ENCODE measurements around the gene TMEM178A. TPM values are rescaled to one million over a fixed set of nuclear protein-coding genes. Genes with fewer than 3 reads are reported as not detected.

Gene TMEM178A
- total and polyA plus RNA-seq, 7 experiments from 2014 or later = 0.32 to 0.54 (median 0.43) TPM; not detected in 3

GRCh38 chr2:39718483-39718882 is 52.8 kb downstream of the TMEM178A start:
- no peaks in the 10 kb centered on the region for H3K36me3 ChIP-seq (ENCODE audit: control insufficient read depth in 2 of 3, insufficient read depth in 3 of 3, low read length in 3 of 3)
- H3K9me3 ChIP-seq (ENCODE audit: control insufficient read depth in 2 of 3, low read length in 3 of 3) = no peaks in the 10 kb centered on the region
- no peaks in the 10 kb centered on the region for H3K4me1 ChIP-seq (ENCODE audit: control insufficient read depth in 2 of 2, insufficient read depth in 2 of 2, low read length in 2 of 2)
- Mint-ChIP-seq H3K9me3 (no peaks in the 10 kb centered on the region), H3K4me3 (no peak overlapping the region), H3K4me1 (no peaks in the 10 kb centered on the region), H3K36me3 (no peaks in the 10 kb centered on the region), H3K27ac (no peak overlapping the region), H3K27me3 (peaks cover 7 to 26% (median 14%) of the 10 kb centered on the region in 5 donors)
- DNase-seq (no peak), ATAC-seq (no peak)
- no peak overlapping the region for H3K27ac ChIP-seq (ENCODE audit: low read depth, low read length)
- CTCF ChIA-PET = no interaction called here
- H3K27me3 ChIP-seq (ENCODE audit: control insufficient read depth in 2 of 2, insufficient read depth in 2 of 2, low read length in 2 of 2) = no peaks in the 10 kb centered on the region
- no peak overlapping the region for H3K4me3 ChIP-seq (ENCODE audit: low read length)
- POLR2A ChIA-PET = no interaction called here
- intact Hi-C loops (cut with micrococcal nuclease) = no loop called here

DNA sequence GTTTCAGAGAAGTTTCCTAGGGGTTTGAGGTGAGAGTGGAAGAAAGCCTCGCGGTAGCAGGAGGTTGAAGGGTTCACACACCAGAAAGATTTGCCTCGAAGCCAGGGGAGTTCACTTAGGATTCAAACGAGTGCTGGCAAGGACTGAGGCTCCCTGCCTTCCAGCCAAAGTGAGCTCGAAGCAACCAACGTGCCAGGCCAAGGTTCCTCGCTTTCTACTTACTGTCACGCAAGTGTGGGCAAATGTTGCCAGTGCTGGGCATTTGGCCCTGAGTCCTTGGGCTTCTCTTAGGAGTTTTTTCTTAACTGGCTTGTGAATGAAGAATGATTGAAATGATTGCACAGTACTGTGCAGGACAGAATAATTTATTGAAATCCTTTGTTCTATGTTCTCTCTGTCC is 53.6 kb downstream of the TMEM178A start:
- no peaks in the 10 kb centered on the region for H3K36me3 ChIP-seq (ENCODE audit: control insufficient read depth in 2 of 3, insufficient read depth in 3 of 3, low read length in 3 of 3)
- Mint-ChIP-seq H3K36me3 (no peaks in the 10 kb centered on the region), H3K27me3 (peaks cover 7 to 22% (median 14%) of the 10 kb centered on the region in 5 donors), H3K27ac (no peak overlapping the region), H3K9me3 (no peaks in the 10 kb centered on the region), H3K4me1 (no peaks in the 10 kb centered on the region), H3K4me3 (no peak overlapping the region)
- H3K4me1 ChIP-seq (ENCODE audit: control insufficient read depth in 2 of 2, insufficient read depth in 2 of 2, low read length in 2 of 2) = no peaks in the 10 kb centered on the region
- no peaks in the 10 kb centered on the region for H3K9me3 ChIP-seq (ENCODE audit: control insufficient read depth in 2 of 3, low read length in 3 of 3)
- no peak for ATAC-seq
- H3K27me3 ChIP-seq (ENCODE audit: control insufficient read depth in 2 of 2, insufficient read depth in 2 of 2, low read length in 2 of 2) = no peaks in the 10 kb centered on the region
- no peak overlapping the region for H3K27ac ChIP-seq (ENCODE audit: low read depth, low read length)
- DNase-seq = no peak
- H3K4me3 ChIP-seq (ENCODE audit: low read length) = no peak overlapping the region
- POLR2A ChIA-PET = no interaction called here
- CTCF ChIA-PET = no interaction called here
- intact Hi-C loops (cut with micrococcal nuclease) = no loop called here

DNA sequence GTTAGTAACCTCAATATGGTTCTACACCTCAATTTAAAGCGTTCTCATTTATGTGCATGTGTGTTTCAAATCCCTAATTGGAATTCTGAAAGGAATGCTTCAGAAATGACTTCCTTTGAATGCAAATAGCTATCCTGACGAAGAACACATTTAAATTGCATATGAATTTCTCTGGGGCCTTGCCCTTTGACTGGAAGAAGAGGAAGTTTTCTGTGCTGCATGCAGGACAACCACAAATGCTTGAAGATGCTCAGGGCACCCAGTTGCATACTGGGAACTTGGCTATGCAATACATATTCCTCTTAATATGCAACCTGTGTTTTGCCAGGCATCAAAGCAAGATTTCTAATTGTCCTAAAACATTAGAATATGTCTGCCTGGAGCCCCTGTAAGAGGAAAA is 55.3 kb downstream of the TMEM178A start:
- no peak overlapping the region for H3K4me3 ChIP-seq (ENCODE audit: low read length)
- POLR2A ChIA-PET = no interaction called here
- ATAC-seq (no peak), DNase-seq (no peak)
- H3K9me3 Mint-ChIP-seq = no peaks in the 10 kb centered on the region
- CTCF ChIA-PET = no interaction called here
- no peak overlapping the region for H3K4me3 Mint-ChIP-seq
- intact Hi-C loops (cut with micrococcal nuclease) = no loop called here
- no peaks in the 10 kb centered on the region for H3K36me3 ChIP-seq (ENCODE audit: control insufficient read depth in 2 of 3, insufficient read depth in 3 of 3, low read length in 3 of 3)
- H3K27ac Mint-ChIP-seq = no peak overlapping the region
- no peaks in the 10 kb centered on the region for H3K4me1 ChIP-seq (ENCODE audit: control insufficient read depth in 2 of 2, insufficient read depth in 2 of 2, low read length in 2 of 2)
- H3K9me3 ChIP-seq (ENCODE audit: control insufficient read depth in 2 of 3, low read length in 3 of 3) = no peaks in the 10 kb centered on the region
- H3K36me3 Mint-ChIP-seq = no peaks in the 10 kb centered on the region
- peaks cover 7 to 14% (median 12%) of the 10 kb centered on the region in 5 donors for H3K27me3 Mint-ChIP-seq
- H3K27me3 ChIP-seq (ENCODE audit: control insufficient read depth in 2 of 2, insufficient read depth in 2 of 2, low read length in 2 of 2) = no peaks in the 10 kb centered on the region
- no peaks in the 10 kb centered on the region for H3K4me1 Mint-ChIP-seq
- H3K27ac ChIP-seq (ENCODE audit: low read depth, low read length) = no peak overlapping the region

GRCh38 chr2:39723497-39723896 is 57.8 kb downstream of the TMEM178A start:
- DNase-seq = no peak
- H3K27me3 Mint-ChIP-seq = peaks cover 7 to 14% (median 12%) of the 10 kb centered on the region in 5 donors
- no peak overlapping the region for H3K4me3 Mint-ChIP-seq
- Histone ChIP-seq H3K4me3 (ENCODE audit: low read length) (no peak overlapping the region), H3K9me3 (ENCODE audit: control insufficient read depth in 2 of 3, low read length in 3 of 3) (no peaks in the 10 kb centered on the region), H3K36me3 (ENCODE audit: control insufficient read depth in 2 of 3, insufficient read depth in 3 of 3, low read length in 3 of 3) (no peaks in the 10 kb centered on the region), H3K27ac (ENCODE audit: low read depth, low read length) (no peak overlapping the region), H3K4me1 (ENCODE audit: control insufficient read depth in 2 of 2, insufficient read depth in 2 of 2, low read length in 2 of 2) (no peaks in the 10 kb centered on the region), H3K27me3 (ENCODE audit: control insufficient read depth in 2 of 2, insufficient read depth in 2 of 2, low read length in 2 of 2) (no peaks in the 10 kb centered on the region)
- H3K4me1 Mint-ChIP-seq = peaks cover 0 to 7% (median 0%) of the 10 kb centered on the region in 7 donors
- ChIA-PET CTCF (interaction anchor here (0.6 kb wide), 1 partner anchor 1142 kb away, joined by 3 read pairs; no protein-coding TSS in a partner anchor), POLR2A (no interaction called here)
- intact Hi-C loops (cut with micrococcal nuclease) = no loop called here
- H3K27ac Mint-ChIP-seq = no peak overlapping the region
- ATAC-seq = no peak
- peaks cover 0 to 2% (median 0%) of the 10 kb centered on the region in 11 donors for H3K9me3 Mint-ChIP-seq
- H3K36me3 Mint-ChIP-seq = peaks cover 0 to 3% (median 0%) of the 10 kb centered on the region in 5 donors

GRCh38 chr2:39723946-39724827 is 58.5 kb downstream of the TMEM178A start:
- no peaks in the 10 kb centered on the region for H3K36me3 ChIP-seq (ENCODE audit: control insufficient read depth in 2 of 3, insufficient read depth in 3 of 3, low read length in 3 of 3)
- Mint-ChIP-seq H3K27ac (no peak overlapping the region), H3K4me1 (peaks cover 0 to 10% (median 0%) of the 10 kb centered on the region in 7 donors), H3K4me3 (no peak overlapping the region), H3K36me3 (peaks cover 0 to 3% (median 0%) of the 10 kb centered on the region in 5 donors), H3K9me3 (peaks cover 0 to 2% (median 0%) of the 10 kb centered on the region in 11 donors), H3K27me3 (peaks cover 7 to 14% (median 12%) of the 10 kb centered on the region in 5 donors)
- H3K9me3 ChIP-seq (ENCODE audit: control insufficient read depth in 2 of 3, low read length in 3 of 3) = no peaks in the 10 kb centered on the region
- H3K27ac ChIP-seq (ENCODE audit: low read depth, low read length) = no peak overlapping the region
- no peaks in the 10 kb centered on the region for H3K4me1 ChIP-seq (ENCODE audit: control insufficient read depth in 2 of 2, insufficient read depth in 2 of 2, low read length in 2 of 2)
- DNase-seq (no peak), ATAC-seq (no peak)
- CTCF ChIA-PET = no interaction called here
- H3K27me3 ChIP-seq (ENCODE audit: control insufficient read depth in 2 of 2, insufficient read depth in 2 of 2, low read length in 2 of 2) = no peaks in the 10 kb centered on the region
- intact Hi-C loops (cut with micrococcal nuclease) = no loop called here
- no peak overlapping the region for H3K4me3 ChIP-seq (ENCODE audit: low read length)
- POLR2A ChIA-PET = no interaction called here

GRCh38 chr2:39724828-39725144 is 59.1 kb downstream of the TMEM178A start:
- no peak overlapping the region for H3K27ac ChIP-seq (ENCODE audit: low read depth, low read length)
- no peak overlapping the region for H3K4me3 ChIP-seq (ENCODE audit: low read length)
- H3K36me3 ChIP-seq (ENCODE audit: control insufficient read depth in 2 of 3, insufficient read depth in 3 of 3, low read length in 3 of 3) = no peaks in the 10 kb centered on the region
- DNase-seq = no peak
- H3K4me3 Mint-ChIP-seq = no peak overlapping the region
- H3K27me3 Mint-ChIP-seq = peaks cover 7 to 14% (median 12%) of the 10 kb centered on the region in 5 donors
- ATAC-seq = no peak
- no peaks in the 10 kb centered on the region for H3K4me1 ChIP-seq (ENCODE audit: control insufficient read depth in 2 of 2, insufficient read depth in 2 of 2, low read length in 2 of 2)
- no peaks in the 10 kb centered on the region for H3K27me3 ChIP-seq (ENCODE audit: control insufficient read depth in 2 of 2, insufficient read depth in 2 of 2, low read length in 2 of 2)
- H3K36me3 Mint-ChIP-seq = peaks cover 0 to 3% (median 0%) of the 10 kb centered on the region in 5 donors
- no peak overlapping the region for H3K27ac Mint-ChIP-seq
- H3K9me3 ChIP-seq (ENCODE audit: control insufficient read depth in 2 of 3, low read length in 3 of 3) = no peaks in the 10 kb centered on the region
- CTCF ChIA-PET = no interaction called here
- peaks cover 0 to 2% (median 0%) of the 10 kb centered on the region in 11 donors for H3K9me3 Mint-ChIP-seq
- POLR2A ChIA-PET = no interaction called here
- intact Hi-C loops (cut with micrococcal nuclease) = loop anchor here in 1 of 2 donors (5.0 kb wide), 1 partner anchor 212 kb away; no protein-coding TSS in a partner anchor
- peaks cover 0 to 10% (median 0%) of the 10 kb centered on the region in 7 donors for H3K4me1 Mint-ChIP-seq

DNA sequence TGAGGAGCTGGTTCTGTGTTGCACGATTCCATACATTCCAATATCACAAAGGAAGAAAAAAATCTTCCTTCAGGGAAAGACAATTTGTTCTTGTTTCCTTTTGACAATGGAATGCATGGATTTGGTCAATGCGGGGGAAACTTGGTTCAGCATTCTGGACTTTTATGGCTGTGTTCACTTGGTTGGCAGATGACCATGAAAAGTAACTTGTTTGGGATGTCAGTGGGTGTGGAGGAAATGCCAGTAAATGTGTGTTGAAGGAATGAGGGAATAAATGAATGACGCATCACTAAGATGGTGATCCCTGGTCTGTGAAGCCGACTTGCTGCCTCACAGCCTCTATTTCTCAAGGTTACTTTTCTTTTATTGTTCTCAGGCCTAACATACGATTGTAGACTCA is 59.7 kb downstream of the TMEM178A start:
- no peaks in the 10 kb centered on the region for H3K27me3 ChIP-seq (ENCODE audit: control insufficient read depth in 2 of 2, insufficient read depth in 2 of 2, low read length in 2 of 2)
- no peaks in the 10 kb centered on the region for H3K4me1 ChIP-seq (ENCODE audit: control insufficient read depth in 2 of 2, insufficient read depth in 2 of 2, low read length in 2 of 2)
- H3K9me3 ChIP-seq (ENCODE audit: control insufficient read depth in 2 of 3, low read length in 3 of 3) = no peaks in the 10 kb centered on the region
- peaks cover 0 to 2% (median 0%) of the 10 kb centered on the region in 11 donors for H3K9me3 Mint-ChIP-seq
- peaks cover 4 to 11% (median 11%) of the 10 kb centered on the region in 5 donors for H3K27me3 Mint-ChIP-seq
- H3K27ac ChIP-seq (ENCODE audit: low read depth, low read length) = no peak overlapping the region
- ATAC-seq = no peak
- H3K36me3 Mint-ChIP-seq = peaks cover 0 to 3% (median 0%) of the 10 kb centered on the region in 5 donors
- CTCF ChIA-PET = no interaction called here
- H3K4me1 Mint-ChIP-seq = peaks cover 0 to 10% (median 0%) of the 10 kb centered on the region in 7 donors
- intact Hi-C loops (cut with micrococcal nuclease) = loop anchor here in 1 of 2 donors (5.0 kb wide), 1 partner anchor 213 kb away; no protein-coding TSS in a partner anchor
- no peaks in the 10 kb centered on the region for H3K36me3 ChIP-seq (ENCODE audit: control insufficient read depth in 2 of 3, insufficient read depth in 3 of 3, low read length in 3 of 3)
- POLR2A ChIA-PET = no interaction called here
- H3K27ac Mint-ChIP-seq = no peak overlapping the region
- no peak overlapping the region for H3K4me3 ChIP-seq (ENCODE audit: low read length)
- DNase-seq = no peak
- no peak overlapping the region for H3K4me3 Mint-ChIP-seq

Measured in naive thymus-derived CD4-positive, alpha-beta T cell (primary cell).